Activated naive CD4-positive, alpha-beta T cell (primary cell): Measurements from ENCODE around the gene MCM3.

Experiments
- DNase-seq, 4 experiments: peaks; one replicate each; lab custom pipeline; 2025; lab: John Stamatoyannopoulos, UW

The MCM3 gene

DNA sequence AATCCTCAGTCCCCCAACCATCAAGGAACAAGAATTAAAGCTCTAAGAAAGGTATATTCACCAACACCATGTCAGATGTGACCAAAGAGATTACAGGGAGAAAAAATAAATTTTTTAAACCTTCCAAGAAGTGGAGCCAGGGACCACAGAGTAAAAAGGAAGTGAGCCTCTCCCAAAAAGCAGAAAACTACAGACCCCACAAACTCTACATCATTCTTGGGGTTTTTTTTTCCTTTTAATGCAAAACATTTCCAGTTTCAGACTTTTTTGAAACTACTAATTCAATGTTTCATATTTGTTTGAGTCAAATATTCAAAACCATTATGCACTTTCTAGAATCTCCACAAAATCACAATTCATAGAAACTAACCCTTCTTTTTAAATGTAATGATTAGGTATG lies 33.4 kb downstream of the MCM3 start:
- no peak for DNase-seq

DNA sequence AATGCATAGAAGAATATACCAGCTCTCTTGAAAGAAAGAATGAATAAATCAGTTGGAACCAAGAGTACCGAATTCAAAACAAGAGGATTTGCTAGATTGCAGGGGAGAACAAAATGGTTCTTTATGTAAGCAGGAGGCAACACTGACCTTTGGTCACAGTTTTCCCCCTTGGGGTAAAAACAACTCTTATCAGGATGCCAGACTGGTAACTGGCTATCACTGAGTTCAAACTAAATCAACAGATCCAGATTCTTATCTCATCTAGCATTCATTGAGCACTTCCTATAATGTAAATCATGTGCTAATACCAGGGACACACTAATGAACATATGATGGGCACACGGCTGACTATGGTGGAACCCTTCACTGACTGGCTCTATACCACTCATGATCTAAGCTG lies 35.5 kb downstream of the MCM3 start:
- DNase-seq = no peak

DNA sequence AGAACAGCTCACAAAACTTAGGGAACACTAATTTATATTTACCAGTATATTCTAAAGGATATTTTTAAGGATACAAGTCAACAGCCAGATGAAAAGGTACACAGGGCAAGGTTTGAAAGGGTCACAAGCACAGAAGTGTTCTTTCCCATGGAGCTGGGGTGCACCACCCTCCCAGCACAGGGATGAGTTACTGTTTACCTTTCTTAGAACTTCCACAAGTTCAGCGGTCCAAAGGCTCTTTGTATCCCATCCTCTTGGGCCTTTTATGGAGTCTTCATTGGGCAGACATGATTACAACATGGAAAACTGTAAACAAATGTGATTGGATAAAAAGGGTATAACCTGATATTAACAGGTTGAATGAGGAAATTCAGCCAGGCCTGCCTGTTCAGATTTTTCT lies 39.1 kb downstream of the MCM3 start:
- DNase-seq = no peak

DNA sequence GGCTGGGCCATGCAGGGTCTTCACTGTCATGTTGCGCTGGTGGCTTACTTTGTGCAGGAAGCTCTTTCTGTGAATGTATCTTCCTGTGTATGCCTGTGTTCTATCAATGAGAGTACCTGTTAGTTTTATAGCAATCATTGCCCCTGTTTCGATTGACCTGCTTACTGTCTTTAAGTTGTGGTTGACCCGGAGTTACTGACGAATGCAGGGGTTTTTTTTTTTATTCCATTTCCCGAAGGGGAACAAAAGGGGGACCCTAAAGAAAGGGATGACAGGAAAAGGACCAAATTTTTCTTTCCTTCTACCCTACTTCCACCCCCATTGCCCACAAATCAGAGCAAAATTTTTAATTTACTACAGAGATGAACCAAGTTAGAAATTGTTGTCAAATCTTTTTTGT lies 40.1 kb downstream of the MCM3 start, which contains the start of gene IL17F:
IL17F (minus strand) TSS at position 101 of the 400 bp plus-strand sequence; CDS start at position 30, 71 bp downstream.
- no peak for DNase-seq

DNA sequence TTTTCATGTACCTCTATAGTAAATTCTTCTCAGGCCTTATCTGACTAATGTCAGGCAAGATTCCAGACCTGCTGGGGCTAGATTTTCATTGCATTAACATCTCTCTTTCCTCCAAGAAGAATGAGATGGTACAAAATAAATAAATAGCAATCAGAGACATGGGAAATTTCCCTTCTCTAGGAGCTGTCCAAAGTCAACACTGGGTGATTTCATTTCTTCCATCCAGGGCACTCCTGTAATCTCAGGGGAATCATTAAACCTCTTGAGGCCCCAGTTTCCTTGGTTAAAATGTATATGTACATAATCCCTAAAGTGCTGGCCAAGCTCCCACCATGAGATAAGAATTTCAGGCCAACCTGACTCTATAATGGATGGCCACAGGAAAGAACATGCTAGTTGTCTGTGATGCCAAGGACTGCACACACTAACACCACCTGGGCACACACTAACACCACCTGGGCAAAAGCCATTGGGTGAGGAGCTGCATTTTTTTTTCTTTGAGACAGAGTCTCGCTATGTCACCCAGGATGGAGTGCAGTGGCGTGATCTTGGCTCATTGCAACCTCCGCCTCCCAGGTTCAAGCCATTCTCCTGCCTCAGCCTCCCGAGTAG lies 41.2 kb downstream of the MCM3 start:
- DNase-seq = no peak

DNA sequence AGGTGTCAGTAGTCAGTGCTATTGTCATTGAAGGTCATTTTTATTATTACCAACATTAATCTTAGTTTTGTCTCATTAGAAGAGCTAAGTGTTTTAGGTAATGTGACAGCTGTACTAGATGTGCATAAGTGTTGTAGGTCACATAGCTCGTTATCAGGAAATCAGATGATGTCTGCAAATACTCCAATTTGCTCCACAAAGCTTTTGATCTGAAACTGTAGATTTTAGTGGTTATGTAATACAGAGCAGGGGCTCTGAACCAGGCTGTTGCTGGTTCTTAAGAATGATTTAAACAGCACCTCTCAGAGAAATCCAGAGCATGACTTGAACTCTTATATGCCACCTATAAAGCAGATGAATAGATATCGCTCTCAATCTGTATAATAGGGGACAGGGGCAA lies 42.7 kb downstream of the MCM3 start:
- DNase-seq = no peak

DNA sequence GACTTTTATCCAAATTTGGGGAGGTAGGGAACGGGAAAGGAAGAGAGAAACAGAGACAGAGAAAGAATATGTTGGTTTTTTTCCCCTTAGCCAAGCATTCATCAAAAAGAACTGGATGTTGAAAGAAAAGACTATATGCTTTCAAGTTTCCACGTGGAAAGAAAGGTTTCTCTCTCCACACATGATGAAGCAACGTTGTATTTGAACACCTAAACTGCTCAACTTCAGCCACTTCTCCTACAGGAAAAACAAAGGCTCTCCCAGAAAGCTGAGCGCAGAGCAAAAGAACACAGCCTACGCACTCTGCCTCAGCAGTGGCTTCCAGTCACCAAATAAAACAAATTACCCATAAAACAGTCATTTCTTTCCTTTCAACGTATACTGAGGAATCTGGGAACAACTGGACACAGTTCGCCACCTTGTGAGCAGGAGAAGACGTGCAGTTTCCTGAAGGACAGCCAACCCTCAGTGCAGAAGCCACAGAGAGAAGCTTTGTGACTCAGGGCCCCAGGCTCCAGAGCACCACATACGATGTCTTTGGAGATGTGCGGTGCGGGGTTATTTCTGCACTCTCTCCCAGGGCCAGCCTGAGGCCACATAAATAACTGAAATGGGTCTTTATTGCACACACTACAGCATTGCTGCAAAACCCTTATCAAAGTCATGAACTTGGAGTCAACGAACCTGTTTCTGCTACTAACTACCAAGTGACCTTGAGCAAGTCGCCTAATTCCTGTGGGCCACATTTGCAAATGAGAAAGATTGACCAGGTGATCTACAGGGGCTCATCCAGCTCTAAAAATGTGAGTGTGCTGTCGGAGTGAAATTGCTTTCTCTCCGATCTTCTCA lies 50.3 kb downstream of the MCM3 start:
- no peak for DNase-seq

DNA sequence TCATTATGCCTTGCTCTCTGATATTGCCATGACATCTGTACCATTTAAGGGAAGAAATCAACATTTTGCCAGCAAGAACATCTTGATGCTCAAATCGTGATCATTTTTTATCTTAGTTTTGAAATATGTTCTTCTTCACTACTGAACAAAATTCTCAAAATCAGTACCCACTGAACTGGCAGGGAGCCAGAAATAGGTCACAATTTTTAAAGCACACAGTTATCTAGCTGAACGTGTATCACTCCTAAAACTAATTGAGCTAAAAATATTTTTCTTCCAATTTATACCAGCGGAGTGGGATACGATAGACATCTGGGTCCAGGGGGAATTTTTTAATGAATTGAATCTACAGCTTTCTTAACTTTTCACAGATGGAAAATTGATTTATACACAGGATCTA lies 51.5 kb downstream of the MCM3 start:
- no peak for DNase-seq

DNA sequence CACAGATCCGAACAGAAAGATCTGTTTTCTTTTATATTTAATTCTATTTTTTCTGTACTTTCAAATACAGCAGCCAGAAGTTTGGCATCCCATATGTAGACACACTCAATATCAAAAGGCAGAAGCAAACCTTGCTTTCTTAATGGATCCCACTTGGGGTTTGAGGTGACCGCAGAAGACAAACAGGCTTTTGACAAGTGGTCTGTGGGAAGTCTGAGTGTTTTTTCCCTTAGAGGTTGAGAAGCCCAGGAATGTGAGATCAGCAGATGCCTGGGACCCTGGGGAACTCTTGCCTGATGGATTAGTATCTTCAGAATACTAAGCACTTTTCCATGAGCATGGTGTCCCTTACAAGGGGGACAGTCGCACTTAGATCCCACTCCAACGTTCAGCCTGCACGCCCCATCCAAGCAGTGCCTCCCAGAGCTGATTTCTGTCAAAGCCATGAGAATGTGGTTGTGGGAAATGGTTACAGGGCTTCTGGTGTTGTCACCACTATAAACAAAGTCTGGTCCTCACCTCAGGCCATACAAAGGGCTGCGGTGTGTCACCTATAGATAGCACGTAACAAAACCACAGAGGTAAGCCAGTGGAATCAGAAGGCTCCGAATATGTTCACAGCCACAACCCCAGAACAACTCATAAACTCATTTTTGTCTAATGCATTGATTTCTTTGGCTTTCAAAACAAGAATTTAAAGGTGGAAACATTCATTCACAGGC lies 53.0 kb downstream of the MCM3 start:
- no peak for DNase-seq

DNA sequence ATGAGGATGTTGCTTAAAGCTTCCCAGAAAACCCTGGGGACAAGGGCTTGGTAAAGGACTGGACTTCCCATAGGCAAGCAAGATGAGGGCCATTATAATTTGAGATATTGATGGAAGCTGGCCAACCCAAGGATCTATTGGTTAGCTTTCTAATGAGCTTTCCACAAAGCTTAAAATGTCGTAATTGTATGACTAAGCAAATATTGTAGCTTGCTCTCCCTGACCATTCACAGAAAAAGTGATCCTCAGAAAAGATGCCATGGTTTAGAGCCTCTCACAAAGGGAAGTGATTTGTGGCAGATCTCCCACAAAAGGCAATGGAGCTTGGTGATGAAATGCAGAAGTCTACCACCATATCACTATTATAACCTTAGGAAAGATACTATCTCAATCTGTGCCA lies 53.9 kb downstream of the MCM3 start:
- no peak for DNase-seq

DNA sequence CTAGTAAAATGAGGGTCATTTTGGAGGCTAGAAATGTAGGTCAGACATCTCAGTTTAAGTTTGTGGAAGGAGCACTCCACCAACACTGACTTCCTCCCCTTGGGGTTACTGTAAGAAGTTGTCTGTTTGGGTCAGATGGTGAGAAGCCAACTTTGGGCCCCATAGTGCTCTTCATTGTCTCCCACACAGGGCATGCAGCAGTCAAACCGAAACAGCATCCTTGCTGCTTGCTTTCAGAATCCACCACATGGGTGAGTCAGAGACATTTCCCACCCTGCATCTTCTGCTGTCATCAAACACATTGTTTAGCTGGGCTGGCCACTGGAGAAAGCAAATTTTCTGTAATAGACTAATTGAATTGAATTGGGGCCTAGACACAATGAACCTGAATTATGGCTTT lies 57.0 kb downstream of the MCM3 start:
- no peak for DNase-seq

DNA sequence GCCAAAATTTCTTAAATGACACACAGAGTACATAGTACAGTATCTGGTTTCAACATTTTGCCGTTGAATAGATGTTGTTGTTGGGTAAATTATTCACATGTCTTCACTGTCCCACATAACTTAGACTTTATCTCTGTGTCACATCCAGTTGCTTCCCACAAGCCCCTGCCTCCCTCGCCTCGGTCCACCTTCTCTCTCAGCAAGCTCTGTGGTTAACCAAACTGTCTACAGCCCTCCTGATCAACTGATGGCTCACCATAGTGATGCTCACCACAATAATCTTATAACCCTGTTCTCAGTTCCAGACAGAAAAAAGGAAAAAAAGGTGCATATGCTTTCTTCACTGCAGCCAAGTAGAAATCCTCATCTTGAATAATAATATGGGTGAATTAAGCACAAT lies 63.2 kb downstream of the MCM3 start:
- DNase-seq = no peak

DNA sequence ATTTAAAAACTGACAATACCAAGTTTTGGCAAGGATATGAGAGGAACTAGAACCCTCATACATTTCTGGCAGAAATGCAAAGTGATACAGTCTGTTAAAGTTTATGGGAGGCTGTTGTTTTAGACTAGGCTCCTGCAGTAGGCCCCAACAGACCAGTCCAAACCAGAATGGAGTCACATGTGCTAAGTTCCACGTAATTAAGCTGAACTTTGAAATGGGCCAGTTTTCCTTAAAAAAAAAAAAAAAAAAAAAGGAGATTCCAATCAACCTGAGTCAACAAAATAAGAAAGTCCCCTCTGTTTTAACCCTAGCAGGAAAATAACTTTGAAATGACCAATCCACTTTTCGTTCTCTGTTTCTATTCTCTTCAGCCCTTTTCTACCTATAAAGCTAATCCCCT lies 66.8 kb downstream of the MCM3 start:
- no peak for DNase-seq

DNA sequence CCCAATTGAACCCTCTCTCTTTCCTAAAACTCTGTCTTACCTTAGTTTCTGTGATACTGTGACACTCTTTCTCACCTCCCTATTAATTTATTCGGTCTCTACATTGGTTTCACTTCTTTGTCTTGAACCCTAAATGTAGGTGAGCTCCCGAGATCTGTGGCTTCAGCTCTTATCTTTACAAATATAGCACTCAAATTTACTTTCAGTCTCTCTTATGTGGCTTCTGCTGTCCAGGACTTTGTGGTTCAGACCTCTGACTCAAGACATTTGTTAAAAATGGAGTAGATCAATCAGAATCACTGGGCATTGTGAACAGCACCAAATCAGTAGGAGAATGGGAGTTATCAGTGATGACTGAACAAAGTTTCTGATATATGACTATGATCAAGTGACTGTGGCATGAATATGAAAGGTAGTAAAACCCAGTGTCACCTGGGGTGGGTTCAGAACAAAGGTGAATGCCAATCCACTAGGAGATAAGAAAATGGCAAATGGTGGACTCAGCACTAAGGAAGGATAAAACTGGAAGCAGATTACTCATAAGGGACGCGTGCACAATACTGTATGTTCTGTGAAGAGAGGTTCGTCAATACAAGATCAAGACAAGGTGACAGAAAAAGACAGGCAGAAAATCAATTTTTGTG lies 67.5 kb downstream of the MCM3 start:
- no peak for DNase-seq

DNA sequence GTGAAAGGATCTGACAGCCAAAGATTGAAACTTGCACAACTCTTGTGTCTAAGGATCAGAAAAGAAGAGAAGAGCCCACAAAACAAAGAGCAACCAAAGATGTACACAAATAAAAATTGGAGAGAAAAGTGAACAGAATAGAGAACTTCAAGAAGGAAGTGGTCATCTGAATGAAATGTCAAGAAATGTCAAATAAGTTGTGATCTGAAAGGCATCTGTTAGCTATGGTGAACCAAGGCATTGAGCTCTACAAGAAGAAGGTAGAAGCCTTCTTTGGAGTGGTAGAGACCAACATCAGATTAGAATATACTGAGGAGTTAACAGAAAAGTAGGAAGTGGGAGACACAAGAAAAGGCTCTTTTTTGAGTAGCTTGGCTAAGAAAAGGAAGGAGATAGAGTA lies 68.8 kb downstream of the MCM3 start:
- no peak for DNase-seq
